WTC11 (cell line): Measurements from ENCODE around the gene BAZ2A. TPM values are rescaled to one million over a fixed set of nuclear protein-coding genes. Genes with fewer than 3 reads are reported as not detected.

Source experiments
- ATAC-seq: fragments of 200-7000 bp; cut with Tn5 transposase; 2 replicates; pipeline ENCODE4 v1.10.0; 2021; ENCODE audit warnings: mild to moderate bottlenecking, moderate library complexity
- CTCF ChIA-PET: fragments of 300-600 bp; sonication (Branson Sonifier 250); formaldehyde crosslinking; loops from one replicate; lab custom pipeline; 2021; ENCODE audit warnings: antibody characterized with exemption; lab: Charles Lee
- POLR2A ChIA-PET: fragments of 350-600 bp; sonication (Branson Sonifier 250); formaldehyde crosslinking; loops from one replicate; lab custom pipeline; 2021; ENCODE audit warnings: antibody characterized with exemption; lab: Charles Lee
- DNase-seq: peaks from one replicate; pipeline ENCODE4 v3.0.0; 2021; ENCODE audit warnings: low spot score
- H3K27ac Mint-ChIP-seq: 2 replicates; pipeline ENCODE4 v1.8.0; 2021; ENCODE audit warnings: mixed read lengths
- H3K27me3 Mint-ChIP-seq: 2 replicates; pipeline ENCODE4 v1.8.0; 2021; ENCODE audit warnings: low read depth, mild to moderate bottlenecking, moderate library complexity, mixed read lengths
- H3K36me3 Mint-ChIP-seq: 2 replicates; pipeline ENCODE4 v1.8.0; 2021; ENCODE audit warnings: mixed read lengths
- H3K4me1 Mint-ChIP-seq: 2 replicates; pipeline ENCODE4 v1.8.0; 2022; ENCODE audit warnings: mixed read lengths
- H3K4me3 Mint-ChIP-seq: 2 replicates; pipeline ENCODE4 v1.8.0; 2021; ENCODE audit warnings: mild to moderate bottlenecking, moderate library complexity, mixed read lengths
- H3K9me3 Mint-ChIP-seq: 2 replicates; pipeline ENCODE4 v1.8.0; 2021; ENCODE audit warnings: mixed read lengths
- ATF1 ChIP-seq: sonication (generic); formaldehyde crosslinking; IDR thresholded peaks from 2 replicates; pipeline ENCODE4 v1.8.1; 2023; ENCODE audit warnings: mild to moderate bottlenecking, moderate library complexity, missing genetic modification reagents
- EMX1 ChIP-seq: fragments of 250-450 bp; sonication (Bioruptor Pico); IDR thresholded peaks from 2 replicates; pipeline ENCODE4 v1.8.0; 2021; ENCODE audit warnings: mild to moderate bottlenecking
- FOXP1 ChIP-seq: sonication (generic); formaldehyde crosslinking; IDR thresholded peaks from 2 replicates; pipeline ENCODE4 v1.8.0; 2022; ENCODE audit warnings: missing genetic modification reagents, mild to moderate bottlenecking, moderate library complexity, borderline replicate concordance
- GTF2I ChIP-seq: fragments of 250-450 bp; sonication (Bioruptor Pico); conservative IDR thresholded peaks from 2 replicates; pipeline ENCODE4 v1.4.0; 2021; ENCODE audit warnings: mild to moderate bottlenecking
- JUN ChIP-seq: sonication (generic); formaldehyde crosslinking; IDR thresholded peaks from 2 replicates; pipeline ENCODE4 v1.8.0; 2023; ENCODE audit warnings: mild to moderate bottlenecking, missing genetic modification reagents
- KAT7 ChIP-seq: sonication (generic); formaldehyde crosslinking; IDR thresholded peaks from 2 replicates; pipeline ENCODE4 v1.8.1; 2023; ENCODE audit warnings: missing genetic modification reagents, mild to moderate bottlenecking, borderline replicate concordance
- MAX ChIP-seq: sonication (generic); formaldehyde crosslinking; IDR thresholded peaks from 2 replicates; pipeline ENCODE4 v1.8.0; 2022; ENCODE audit warnings: mild to moderate bottlenecking, missing genetic modification reagents
- MLX ChIP-seq: sonication (generic); formaldehyde crosslinking; IDR thresholded peaks from 2 replicates; pipeline ENCODE4 v1.8.1; 2023; ENCODE audit warnings: mild to moderate bottlenecking, missing genetic modification reagents, moderate library complexity
- MYBL2 ChIP-seq: sonication (generic); formaldehyde crosslinking; IDR thresholded peaks from 2 replicates; pipeline ENCODE4 v1.8.1; 2023; ENCODE audit warnings: mild to moderate bottlenecking, moderate library complexity, missing genetic modification reagents
- NFE2L1 ChIP-seq: sonication (generic); formaldehyde crosslinking; IDR thresholded peaks from 2 replicates; pipeline ENCODE4 v1.8.1; 2023; ENCODE audit warnings: missing genetic modification reagents
- NR2C2 ChIP-seq: sonication (generic); formaldehyde crosslinking; IDR thresholded peaks from 2 replicates; pipeline ENCODE4 v1.8.0; 2022; ENCODE audit warnings: mild to moderate bottlenecking, missing genetic modification reagents
- PRDM15 ChIP-seq: sonication (generic); formaldehyde crosslinking; IDR thresholded peaks from 2 replicates; pipeline ENCODE4 v1.8.0; 2022; ENCODE audit warnings: missing genetic modification reagents
- PRRX2 ChIP-seq: fragments of 250-450 bp; sonication (Bioruptor Pico); IDR thresholded peaks from 2 replicates; pipeline ENCODE4 v1.8.0; 2021; ENCODE audit warnings: mild to moderate bottlenecking
- RORB ChIP-seq: fragments of 250-450 bp; sonication (Bioruptor Pico); IDR thresholded peaks from 2 replicates; pipeline ENCODE4 v1.9.0; 2021; ENCODE audit warnings: mild to moderate bottlenecking
- SP1 ChIP-seq: sonication (generic); formaldehyde crosslinking; conservative IDR thresholded peaks from 2 replicates; pipeline ENCODE4 v1.8.1; 2022; ENCODE audit warnings: missing genetic modification reagents
- TCF7 ChIP-seq: sonication (generic); formaldehyde crosslinking; IDR thresholded peaks from 2 replicates; pipeline ENCODE4 v1.8.0; 2022; ENCODE audit warnings: mild to moderate bottlenecking, low read depth, missing genetic modification reagents, moderate library complexity
- TEAD1 ChIP-seq: sonication (generic); formaldehyde crosslinking; IDR thresholded peaks from 2 replicates; pipeline ENCODE4 v1.8.0; 2022; ENCODE audit warnings: mild to moderate bottlenecking, missing genetic modification reagents
- ZBTB43 ChIP-seq: sonication (generic); formaldehyde crosslinking; IDR thresholded peaks from 2 replicates; pipeline ENCODE4 v1.8.1; 2023; ENCODE audit warnings: mild to moderate bottlenecking, missing genetic modification reagents
- ZNF232 ChIP-seq: sonication (generic); formaldehyde crosslinking; IDR thresholded peaks from 2 replicates; pipeline ENCODE4 v1.8.0; 2022; ENCODE audit warnings: mild to moderate bottlenecking, missing genetic modification reagents
- ZNF317 ChIP-seq: sonication (generic); formaldehyde crosslinking; IDR thresholded peaks from 2 replicates; pipeline ENCODE4 v1.8.1; 2023; ENCODE audit warnings: low read depth, mild to moderate bottlenecking, moderate library complexity, missing genetic modification reagents, borderline replicate concordance
- ZNF416 ChIP-seq: fragments of 250-450 bp; sonication (Bioruptor Pico); IDR thresholded peaks from 2 replicates; pipeline ENCODE4 v1.9.0; 2021; ENCODE audit warnings: mild to moderate bottlenecking, inconsistent platforms
- total RNA-seq: library from RNA; stranded (reverse); gene quantifications from 3 replicates; pipeline ENCODE4 v1.2.3, GENCODE V29; 2021
- TF ChIP-seq, protein P1 (sequence below): sonication (generic); formaldehyde crosslinking; IDR thresholded peaks from 2 replicates; pipeline ENCODE4 v1.8.1; 2022; ENCODE audit warnings: mild to moderate bottlenecking, moderate library complexity, missing genetic modification reagents
- TF ChIP-seq, protein P2 (sequence below): fragments of 250-450 bp; sonication (Bioruptor Pico); IDR thresholded peaks from 2 replicates; pipeline ENCODE4 v2.1.2; 2022; ENCODE audit warnings: mild to moderate bottlenecking, moderate library complexity

BAZ2A gene
- total RNA-seq, 1 experiment from 2014 or later: 114 TPM

- TF ChIP-seq MAX (CRISPR knock-in tag): no peak
- TF ChIP-seq, protein P1, sequence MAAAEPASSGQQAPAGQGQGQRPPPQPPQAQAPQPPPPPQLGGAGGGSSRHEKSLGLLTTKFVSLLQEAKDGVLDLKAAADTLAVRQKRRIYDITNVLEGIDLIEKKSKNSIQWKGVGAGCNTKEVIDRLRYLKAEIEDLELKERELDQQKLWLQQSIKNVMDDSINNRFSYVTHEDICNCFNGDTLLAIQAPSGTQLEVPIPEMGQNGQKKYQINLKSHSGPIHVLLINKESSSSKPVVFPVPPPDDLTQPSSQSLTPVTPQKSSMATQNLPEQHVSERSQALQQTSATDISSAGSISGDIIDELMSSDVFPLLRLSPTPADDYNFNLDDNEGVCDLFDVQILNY: no peak; the same call in 1 of the 2 replicates
- TF ChIP-seq MLX (CRISPR knock-in tag): no peak
- no peak for TF ChIP-seq PRRX2 (CRISPR knock-in tag)
- no peak for TF ChIP-seq NR2C2 (CRISPR knock-in tag)
- TF ChIP-seq KAT7 (CRISPR knock-in tag): no peak
- no peak for TF ChIP-seq EMX1 (CRISPR knock-in tag)
- TF ChIP-seq ZBTB43 (CRISPR knock-in tag): 0 out of 2 replicates have a peak, but pooled peaks have one; percentile 57
- TF ChIP-seq TEAD1: no peak; the same call in 1 of the 2 replicates
Measured at GRCh38 chr12:56634242-56634836, 4.2 kb upstream of the BAZ2A start (continued).

DNA sequence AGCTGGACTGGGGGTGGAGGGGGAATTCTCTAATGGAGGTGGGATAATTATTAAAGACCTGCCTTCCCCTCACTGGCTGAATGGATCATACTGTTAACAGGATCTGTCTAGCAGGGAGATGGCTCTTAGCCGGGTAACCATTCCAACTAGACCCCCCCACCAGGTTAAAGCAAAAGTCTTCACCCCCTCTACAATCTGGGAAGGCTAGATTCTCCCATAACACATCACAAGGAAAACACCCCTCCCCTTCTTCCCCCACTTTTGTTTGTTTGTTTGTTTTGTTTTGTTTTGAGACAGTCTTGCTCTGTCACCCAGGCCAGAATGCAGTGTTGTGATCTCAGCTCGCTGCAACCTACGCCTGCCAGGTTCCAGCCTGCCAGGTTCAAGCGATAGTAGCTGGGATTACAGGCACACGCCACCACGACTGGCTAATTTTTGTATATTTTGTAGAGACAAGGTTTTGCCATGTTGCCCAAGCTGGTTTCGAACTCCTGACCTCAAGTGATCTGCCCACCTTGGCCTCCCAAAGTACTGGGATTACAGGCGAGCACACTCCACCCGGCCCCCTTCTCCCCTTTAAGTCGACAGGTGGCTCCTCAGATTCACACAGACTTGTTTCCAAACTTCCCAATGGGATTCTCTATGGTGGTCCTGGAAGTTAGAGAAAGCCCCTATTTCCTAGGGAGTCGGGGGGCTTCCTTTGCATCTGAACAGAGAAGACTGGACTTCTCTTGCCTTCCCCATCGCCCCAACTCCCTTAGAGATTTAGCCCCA is 3.5 kb upstream of the BAZ2A start:
- POLR2A ChIA-PET: interaction anchor here (0.6 to 2.4 kb wide), 7 partner anchors 8 to 327 kb away, joined by 3 to 12 read pairs (median 5); partner anchors contain the start of genes ATP5F1B, PTGES3, RBMS2 and STAT2
- ATAC-seq (no peak), DNase-seq (no peak)
- Mint-ChIP-seq H3K36me3 (peaks cover 11% of the 10 kb centered on the region), H3K9me3 (no peaks in the 10 kb centered on the region), H3K27ac (peak overlapping the region; percentile 96)
- CTCF ChIA-PET: interaction anchor here (0.6 to 5.3 kb wide), 11 partner anchors 11 to 559 kb away, joined by 3 to 84 read pairs (median 4); partner anchors contain the start of genes ANKRD52 and RBMS2
- TF ChIP-seq NFE2L1 (CRISPR knock-in tag) (no peak), ZNF232 (CRISPR knock-in tag) (0 out of 2 replicates have a peak, but pooled peaks have one; percentile 48)
- TF ChIP-seq, all 79 proteins: peak for 1
- Mint-ChIP-seq H3K27me3 (no peaks in the 10 kb centered on the region), H3K4me3 (peak overlapping the region; percentile 97), H3K4me1 (peaks cover 63% of the 10 kb centered on the region)

DNA sequence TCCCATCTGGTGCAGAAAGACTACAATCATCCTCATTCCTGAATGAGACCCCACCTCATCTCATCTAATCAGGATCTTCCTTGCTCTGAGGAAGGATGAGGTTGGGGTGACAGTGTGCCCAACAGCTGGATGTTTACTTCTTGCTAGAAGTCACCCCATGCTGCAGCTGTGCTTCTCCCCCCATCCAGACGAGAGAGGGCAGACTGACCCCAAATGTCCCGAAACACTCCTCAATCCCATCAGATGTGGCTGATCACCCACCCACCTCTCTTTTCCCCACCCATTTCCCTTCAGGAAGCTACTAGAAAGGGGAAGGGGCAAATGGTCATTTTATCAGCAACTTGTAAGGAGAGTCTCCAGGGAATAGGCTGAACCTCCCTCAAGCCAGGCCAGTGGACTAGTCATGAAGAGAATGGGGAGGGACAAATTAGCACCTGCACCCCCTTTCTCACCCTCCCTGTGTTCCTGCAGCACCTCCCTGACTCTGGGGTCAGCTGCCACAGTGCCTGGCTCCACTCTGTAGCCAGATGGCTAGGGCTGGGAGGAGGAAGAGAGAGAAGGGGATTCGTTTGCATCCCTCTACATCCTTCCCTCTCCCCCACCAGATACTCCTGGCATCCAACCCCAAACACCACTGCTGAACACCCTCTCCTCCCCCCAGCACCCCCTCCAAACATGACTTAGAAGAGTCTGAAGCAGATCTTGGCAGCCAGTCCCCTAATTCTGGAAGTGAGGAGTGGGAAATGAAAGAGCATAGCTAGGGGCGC is 2.8 kb upstream of the BAZ2A start:
- Mint-ChIP-seq H3K4me3 (peak overlapping the region; percentile 97), H3K36me3 (peaks cover 4% of the 10 kb centered on the region), H3K27ac (peak overlapping the region; percentile 53), H3K9me3 (no peaks in the 10 kb centered on the region), H3K27me3 (no peaks in the 10 kb centered on the region), H3K4me1 (peaks cover 64% of the 10 kb centered on the region)
- ChIA-PET POLR2A (interaction anchor here (0.6 kb wide), 2 partner anchors 8 to 328 kb away, joined by 3 to 9 read pairs; no protein-coding TSS in a partner anchor), CTCF (interaction anchor here (0.5 to 5.3 kb wide), 5 partner anchors 10 to 374 kb away, joined by 3 to 84 read pairs (median 4); partner anchors contain the start of gene ANKRD52)
- ATAC-seq: no peak
- no peak for DNase-seq
- TF ChIP-seq RORB (CRISPR knock-in tag) (no peak), MYBL2 (no peak), SP1 (CRISPR knock-in tag) (no peak), JUN (no peak), TCF7 (CRISPR knock-in tag) (no peak), ATF1 (CRISPR knock-in tag) (no peak), FOXP1 (CRISPR knock-in tag) (no peak), ZNF317 (no peak), ZNF416 (no peak), GTF2I (no peak), PRDM15 (CRISPR knock-in tag) (no peak), ZNF232 (CRISPR knock-in tag) (no peak)
- TF ChIP-seq, protein P2, sequence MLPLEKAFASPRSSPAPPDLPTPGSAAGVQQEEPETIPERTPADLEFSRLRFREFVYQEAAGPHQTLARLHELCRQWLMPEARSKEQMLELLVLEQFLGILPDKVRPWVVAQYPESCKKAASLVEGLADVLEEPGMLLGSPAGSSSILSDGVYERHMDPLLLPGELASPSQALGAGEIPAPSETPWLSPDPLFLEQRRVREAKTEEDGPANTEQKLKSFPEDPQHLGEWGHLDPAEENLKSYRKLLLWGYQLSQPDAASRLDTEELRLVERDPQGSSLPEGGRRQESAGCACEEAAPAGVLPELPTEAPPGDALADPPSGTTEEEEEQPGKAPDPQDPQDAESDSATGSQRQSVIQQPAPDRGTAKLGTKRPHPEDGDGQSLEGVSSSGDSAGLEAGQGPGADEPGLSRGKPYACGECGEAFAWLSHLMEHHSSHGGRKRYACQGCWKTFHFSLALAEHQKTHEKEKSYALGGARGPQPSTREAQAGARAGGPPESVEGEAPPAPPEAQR (CRISPR knock-in tag): no peak
